WTC11 (cell line): ENCODE results near the gene STK32B.

ENCODE experiments used
- CBFB ChIP-seq: sonication (generic); formaldehyde crosslinking; IDR thresholded peaks from 2 replicates; pipeline ENCODE4 v1.8.1; 2022; ENCODE audit warnings: mild to moderate bottlenecking, low read depth, missing genetic modification reagents
- ESRRA ChIP-seq: sonication (generic); formaldehyde crosslinking; IDR thresholded peaks from 2 replicates; pipeline ENCODE4 v1.8.1; 2022; ENCODE audit warnings: mild to moderate bottlenecking, missing genetic modification reagents, borderline replicate concordance
- FOXK1 ChIP-seq: sonication (generic); formaldehyde crosslinking; IDR thresholded peaks from 2 replicates; pipeline ENCODE4 v1.8.0; 2022; ENCODE audit warnings: mild to moderate bottlenecking, moderate library complexity, missing genetic modification reagents
- FOXP1 ChIP-seq: sonication (generic); formaldehyde crosslinking; IDR thresholded peaks from 2 replicates; pipeline ENCODE4 v1.8.0; 2022; ENCODE audit warnings: missing genetic modification reagents, mild to moderate bottlenecking, moderate library complexity, borderline replicate concordance
- MYBL2 ChIP-seq: sonication (generic); formaldehyde crosslinking; IDR thresholded peaks from 2 replicates; pipeline ENCODE4 v1.8.1; 2023; ENCODE audit warnings: mild to moderate bottlenecking, moderate library complexity, missing genetic modification reagents
- STAT6 ChIP-seq: sonication (generic); formaldehyde crosslinking; conservative IDR thresholded peaks from 2 replicates; pipeline ENCODE4 v1.8.1; 2023; ENCODE audit warnings: mild to moderate bottlenecking, low read depth, missing genetic modification reagents, moderate library complexity
- USF2 ChIP-seq: sonication (generic); formaldehyde crosslinking; IDR thresholded peaks from 2 replicates; pipeline ENCODE4 v1.8.1; 2023; ENCODE audit warnings: mild to moderate bottlenecking, missing genetic modification reagents, moderate library complexity
- ZNF671 ChIP-seq: fragments of 250-450 bp; sonication (Bioruptor Pico); IDR thresholded peaks from 2 replicates; pipeline ENCODE4 v1.8.0; 2021; ENCODE audit warnings: mild to moderate bottlenecking
- TF ChIP-seq, protein P1 (sequence below): fragments of 200-600 bp; IDR thresholded peaks from 2 replicates; pipeline ENCODE4 v1.8.0; 2022; ENCODE audit warnings: antibody characterized with exemption

GRCh38 chr4:5383191-5383980 lies 332.1 kb downstream of the STK32B start:
- TF ChIP-seq, protein P1, sequence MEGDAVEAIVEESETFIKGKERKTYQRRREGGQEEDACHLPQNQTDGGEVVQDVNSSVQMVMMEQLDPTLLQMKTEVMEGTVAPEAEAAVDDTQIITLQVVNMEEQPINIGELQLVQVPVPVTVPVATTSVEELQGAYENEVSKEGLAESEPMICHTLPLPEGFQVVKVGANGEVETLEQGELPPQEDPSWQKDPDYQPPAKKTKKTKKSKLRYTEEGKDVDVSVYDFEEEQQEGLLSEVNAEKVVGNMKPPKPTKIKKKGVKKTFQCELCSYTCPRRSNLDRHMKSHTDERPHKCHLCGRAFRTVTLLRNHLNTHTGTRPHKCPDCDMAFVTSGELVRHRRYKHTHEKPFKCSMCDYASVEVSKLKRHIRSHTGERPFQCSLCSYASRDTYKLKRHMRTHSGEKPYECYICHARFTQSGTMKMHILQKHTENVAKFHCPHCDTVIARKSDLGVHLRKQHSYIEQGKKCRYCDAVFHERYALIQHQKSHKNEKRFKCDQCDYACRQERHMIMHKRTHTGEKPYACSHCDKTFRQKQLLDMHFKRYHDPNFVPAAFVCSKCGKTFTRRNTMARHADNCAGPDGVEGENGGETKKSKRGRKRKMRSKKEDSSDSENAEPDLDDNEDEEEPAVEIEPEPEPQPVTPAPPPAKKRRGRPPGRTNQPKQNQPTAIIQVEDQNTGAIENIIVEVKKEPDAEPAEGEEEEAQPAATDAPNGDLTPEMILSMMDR, result no peak
- TF ChIP-seq ZNF671 (no peak), FOXK1 (CRISPR knock-in tag) (no peak), STAT6 (CRISPR knock-in tag) (no peak), ESRRA (no peak), USF2 (CRISPR knock-in tag) (no peak), FOXP1 (CRISPR knock-in tag) (no peak), CBFB (CRISPR knock-in tag) (no peak), MYBL2 (no peak)
